ENCODE measurements around the gene MVP.
"Not testable (repeated sequence)": the region's sequence is repeated elsewhere in the genome, so short reads cannot be mapped to it uniquely, and the experiment has no call there.

MVP gene

GRCh38 chr16:29862884-29863668, 42.8 kb downstream of the MVP start, which contains the start of gene CDIPT:
TSS of gene CDIPT (minus strand) at chr16:29863226. CDS start at chr16:29862857, 369 bp downstream.
- DNase-seq (ENCODE audit: low read depth), result peak; percentile 93
- TF ChIP-seq CTCF (IDR thresholded peaks at IDR 0.05; ENCODE audit: control insufficient read depth, extremely low read depth, insufficient read depth), result peak; percentile 79
- peak within 1 kb of the TSS; percentile 89 for H3K4me3 ChIP-seq (ENCODE audit: low read depth, low read length)

- no peak for TF ChIP-seq CTCF (IDR thresholded peaks at IDR 0.05; ENCODE audit: control insufficient read depth, extremely low read depth, insufficient read depth)
- DNase-seq (ENCODE audit: low read depth), result no peak
- H3K4me3 ChIP-seq (ENCODE audit: low read depth, low read length), result peak overlapping the region; percentile 89
Measured at GRCh38 chr16:29863669-29863984, 43.4 kb downstream of the MVP start.

- DNase-seq (ENCODE audit: low read depth), result no peak
- H3K4me3 ChIP-seq (ENCODE audit: low read depth, low read length), result peak overlapping the region; percentile 89
Measured at GRCh38 chr16:29864205-29864604, 43.9 kb downstream of the MVP start.

GRCh38 chr16:29868396-29869009, 48.2 kb downstream of the MVP start:
- no peak overlapping the region for H3K4me3 ChIP-seq (ENCODE audit: low read depth, low read length)
- TF ChIP-seq CTCF (IDR thresholded peaks at IDR 0.05; ENCODE audit: control insufficient read depth, extremely low read depth, insufficient read depth), result no peak
- no peak for DNase-seq (ENCODE audit: low read depth)

More at GRCh38 chr16:29864205-29864604, 43.9 kb downstream of the MVP start:
- TF ChIP-seq CTCF (IDR thresholded peaks at IDR 0.05; ENCODE audit: control insufficient read depth, extremely low read depth, insufficient read depth), result no peak

GRCh38 chr16:29869067-29869466, 48.8 kb downstream of the MVP start:
- not testable (repeated sequence) for H3K4me3 ChIP-seq (ENCODE audit: low read depth, low read length); DNase-seq (ENCODE audit: low read depth)

GRCh38 chr16:29871822-29872546, 51.7 kb downstream of the MVP start:
- DNase-seq (ENCODE audit: low read depth), result no peak
- H3K4me3 ChIP-seq (ENCODE audit: low read depth, low read length), result no peak overlapping the region
- TF ChIP-seq CTCF (IDR thresholded peaks at IDR 0.05; ENCODE audit: control insufficient read depth, extremely low read depth, insufficient read depth), result no peak

- no peak for TF ChIP-seq CTCF (IDR thresholded peaks at IDR 0.05; ENCODE audit: control insufficient read depth, extremely low read depth, insufficient read depth)
- DNase-seq (ENCODE audit: low read depth), result no peak
- H3K4me3 ChIP-seq (ENCODE audit: low read depth, low read length), result no peak overlapping the region
Measured at GRCh38 chr16:29873319-29873718, 53.1 kb downstream of the MVP start.
